Kidney (tissue), 22 donors: ENCODE results near the gene DSCAML1. TPM values are rescaled to one million over a fixed set of nuclear protein-coding genes. Genes with fewer than 3 reads are reported as not detected.

Experiments used
- DNase-seq, 5 donors: peaks; one replicate each; pipeline ENCODE4 v3.0.0-alpha.2; 2013 to 2020
- FAIRE-seq: peaks from 2 replicates; lab custom pipeline; 2012; peaks lifted over from hg19 to GRCh38; lab: Jason Lieb, UNC
- H3K27ac ChIP-seq, 2 donors: one replicate each; pipeline ENCODE4 v1.7.0; 2013; ENCODE audit warnings: low read depth in 2 of 2, low read length in 2 of 2, inconsistent platforms in 1 of 2
- H3K27me3 ChIP-seq: one replicate; pipeline ENCODE4 v1.7.1; 2013; ENCODE audit warnings: low read length, inconsistent platforms; ENCODE audit not compliant: control insufficient read depth, insufficient read depth
- H3K36me3 ChIP-seq, 3 donors: one replicate each; pipeline versions ENCODE4 v1.7.0 to v1.7.1; 2013; ENCODE audit warnings: low read length in 3 of 3, control low read depth in 1 of 3, inconsistent platforms in 1 of 3; ENCODE audit not compliant: insufficient read depth in 3 of 3, control insufficient read depth in 2 of 3
- H3K4me1 ChIP-seq, 3 donors: one replicate each; pipeline versions ENCODE4 v1.7.0 to v1.7.1; 2013; ENCODE audit warnings: low read length in 3 of 3, inconsistent platforms in 1 of 3, low read depth in 1 of 3; ENCODE audit not compliant: control insufficient read depth in 2 of 3, insufficient read depth in 2 of 3
- H3K4me3 ChIP-seq, 3 donors: one replicate each; pipeline versions ENCODE4 v1.7.0 to v1.8.1; 2013; ENCODE audit warnings: low read length in 3 of 3, control low read depth in 1 of 3, inconsistent platforms in 1 of 3
- H3K9ac ChIP-seq, 3 donors: one replicate each; pipeline versions ENCODE4 v1.7.0 to v1.7.1; 2013; ENCODE audit warnings: low read length in 3 of 3, control low read depth in 1 of 3, inconsistent platforms in 1 of 3
- H3K9me3 ChIP-seq, 3 donors: one replicate each; pipeline versions ENCODE4 v1.7.0 to v1.7.1; 2013; ENCODE audit warnings: low read length in 3 of 3, control low read depth in 1 of 3, inconsistent platforms in 1 of 3; ENCODE audit not compliant: control insufficient read depth in 2 of 3, insufficient read depth in 1 of 3
- CTCF ChIP-seq: IDR thresholded peaks from 3 replicates; pipeline ENCODE4 v1.5.1; 2012; ENCODE audit warnings: mild to moderate bottlenecking, moderate library complexity, borderline replicate concordance; ENCODE audit not compliant: insufficient read depth; ENCODE audit errors: extremely low read depth
- intact Hi-C: fragments of 100-400 bp; cut with DNase I; formaldehyde crosslinking; loops from one replicate; pipeline ENCODE4 v1.11.1; 2022
- long read RNA-seq, 10 donors: library from polyadenylated mRNA in 1 of 10; unstranded in 1 of 10; transcript quantifications; one replicate each; pipeline ENCODE4 v2.0.0 and lab custom pipeline, GENCODE V29; 2021 to 2026
- polyA plus RNA-seq: library from polyadenylated mRNA; stranded (reverse); fragments of 350-450 nt; fragmentation: Illumina TruSeq; extraction: RNeasy Lipid Tissue Mini Kit (QIAGEN cat#74804); gene quantifications from one replicate; pipeline ENCODE4 v1.2.3, GENCODE V29; 2014; ENCODE audit warnings: low read depth, low replicate concordance; ENCODE audit not compliant: insufficient read depth
- total RNA-seq: library from RNA; stranded (reverse); fragmentation: NEBNext Ultra II Directional; extraction: Animal tissue kit (Norgen Biotek cat#: 25700); gene quantifications from one replicate; pipeline ENCODE4 v1.2.1, GENCODE V29; 2021
- donor health status: control.
- donor health status: control.
- donor health status: control.
- donor health status: control.
- donor health status: control.
- donor health status: DM: yes; HTN: yes; CAD: no.
- donor health status: Normal renal cell carcinoma (clear cell type).

DSCAML1 gene
- total RNA-seq, result 17.3 TPM
- 0.95 TPM for polyA plus RNA-seq
- long read RNA-seq, donor 1, result 0 reads
- long read RNA-seq, donor 2, result 0 reads
- long read RNA-seq, donor 3, result 0 reads
- long read RNA-seq, donor 4, result 0 reads
- long read RNA-seq, donor 5, result 0 reads
- long read RNA-seq, donor 6, result 0 reads
- long read RNA-seq, donor 7, partial matches to known transcripts, result 1 of 17 reads
- long read RNA-seq, donor 7, other reads (novel, unspliced or antisense), result 16 of 17 reads
- long read RNA-seq, donor 8, result 0 reads
- long read RNA-seq, donor 9, result 0 reads
- long read RNA-seq, donor 10, result 0 reads

DNA sequence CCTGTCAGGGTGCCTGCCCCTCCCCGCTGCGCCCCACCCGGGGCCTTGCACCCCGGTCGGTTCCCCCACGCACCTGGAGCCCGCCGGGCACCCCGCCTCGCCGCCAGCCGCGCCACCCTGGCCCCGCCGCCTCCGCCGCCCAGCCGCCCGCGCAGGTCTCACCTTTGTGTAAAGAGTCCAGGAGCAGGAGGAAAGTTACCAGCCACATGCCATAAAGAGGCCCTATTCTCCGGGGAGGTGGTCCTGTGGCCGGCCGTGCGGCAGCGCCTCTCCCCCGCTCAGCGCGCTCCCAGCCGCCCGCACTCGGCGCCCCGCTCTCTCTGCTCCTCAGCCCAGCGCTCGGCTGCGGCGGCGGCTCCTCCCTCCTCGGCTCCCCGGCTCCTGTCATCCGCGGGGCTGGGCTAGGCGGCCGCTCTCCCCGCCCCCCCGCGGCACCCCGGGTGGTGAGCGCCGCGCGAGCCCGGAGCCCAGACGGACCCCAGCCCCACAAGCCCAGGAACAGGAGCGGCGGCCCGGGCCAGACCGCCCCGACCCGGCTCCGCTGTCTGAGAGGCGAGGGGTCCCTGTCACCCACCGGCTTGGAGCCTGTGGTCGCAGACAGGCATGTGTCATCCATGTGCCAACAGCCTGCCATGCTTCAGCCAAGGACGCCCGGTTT lies at the start of gene DSCAML1:
Gene DSCAML1, minus strand, starts transcription at position 345 of the 658 bp plus-strand sequence. Its CDS starts 137 bp downstream, at position 208.
- H3K4me1 ChIP-seq, result peaks cover 0 to 11% (median 0%) of the 10 kb centered on the region in 3 donors
- no peak within 1 kb of the TSS for H3K27ac ChIP-seq
- FAIRE-seq (no peak), DNase-seq (peak; percentile 39 to 85 (median 61))
- no peaks in the 10 kb centered on the region for H3K9me3 ChIP-seq
- H3K4me3 ChIP-seq, result peak within 1 kb of the TSS in 1 of 3 donors; percentile 43
- H3K9ac ChIP-seq, result no peak within 1 kb of the TSS
- intact Hi-C loops, result no loop called here
- peaks cover 24% of the 10 kb centered on the region for H3K27me3 ChIP-seq
- TF ChIP-seq CTCF, result no peak
- no peaks in the 10 kb centered on the region for H3K36me3 ChIP-seq

DNA sequence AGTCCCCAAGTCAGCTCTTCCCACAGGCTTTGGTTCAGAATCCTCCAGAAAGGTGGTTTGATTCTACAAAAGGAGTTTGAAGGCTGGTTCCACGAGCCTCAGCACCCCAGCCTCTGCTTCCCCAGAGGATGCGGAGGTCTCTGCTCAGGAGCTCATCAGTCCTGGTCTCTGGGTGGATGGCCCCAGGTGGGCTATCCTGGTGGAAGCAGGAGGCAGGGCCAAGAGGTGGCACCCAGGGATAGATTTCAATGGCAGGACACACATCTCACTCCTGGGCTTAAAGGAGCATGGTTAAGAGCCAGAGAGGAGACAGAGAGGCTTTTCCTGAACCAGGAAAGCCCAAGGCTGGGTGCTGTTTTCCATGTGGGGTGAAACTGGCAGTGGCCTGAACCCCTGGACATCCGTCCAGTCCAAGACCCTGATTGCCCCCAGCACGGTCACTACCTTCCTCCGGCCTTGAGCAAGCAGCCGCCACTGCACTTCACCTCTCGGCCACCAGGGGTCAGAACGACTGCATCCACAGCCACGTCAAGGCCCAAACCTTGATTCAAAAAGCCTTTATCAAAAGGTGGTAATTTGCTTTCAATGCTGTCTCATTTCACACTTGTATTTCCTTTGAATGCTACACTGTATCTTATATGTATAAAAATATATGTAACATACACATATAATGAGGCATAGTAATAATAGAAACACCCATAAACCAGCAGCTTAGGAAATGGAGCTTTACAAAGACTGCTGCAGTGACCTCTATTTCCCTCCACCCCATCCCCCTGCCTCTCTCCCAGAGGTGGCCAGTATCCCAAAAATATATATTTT lies 46.9 kb upstream of the DSCAML1 start:
- Histone ChIP-seq H3K27ac (no peak overlapping the region), H3K4me1 (peaks cover 0 to 5% (median 0%) of the 10 kb centered on the region in 3 donors), H3K9me3 (no peaks in the 10 kb centered on the region), H3K9ac (peak overlapping the region in 1 of 3 donors; percentile 16), H3K36me3 (no peaks in the 10 kb centered on the region), H3K4me3 (no peak overlapping the region), H3K27me3 (no peaks in the 10 kb centered on the region)
- intact Hi-C loops, result loop anchor here (10.0 kb wide), 1 partner anchor 211 kb away; no protein-coding TSS in a partner anchor
- peak; percentile 79 to 90 (median 82) for DNase-seq
- no peak for FAIRE-seq
- TF ChIP-seq CTCF, result peak; percentile 100

DNA sequence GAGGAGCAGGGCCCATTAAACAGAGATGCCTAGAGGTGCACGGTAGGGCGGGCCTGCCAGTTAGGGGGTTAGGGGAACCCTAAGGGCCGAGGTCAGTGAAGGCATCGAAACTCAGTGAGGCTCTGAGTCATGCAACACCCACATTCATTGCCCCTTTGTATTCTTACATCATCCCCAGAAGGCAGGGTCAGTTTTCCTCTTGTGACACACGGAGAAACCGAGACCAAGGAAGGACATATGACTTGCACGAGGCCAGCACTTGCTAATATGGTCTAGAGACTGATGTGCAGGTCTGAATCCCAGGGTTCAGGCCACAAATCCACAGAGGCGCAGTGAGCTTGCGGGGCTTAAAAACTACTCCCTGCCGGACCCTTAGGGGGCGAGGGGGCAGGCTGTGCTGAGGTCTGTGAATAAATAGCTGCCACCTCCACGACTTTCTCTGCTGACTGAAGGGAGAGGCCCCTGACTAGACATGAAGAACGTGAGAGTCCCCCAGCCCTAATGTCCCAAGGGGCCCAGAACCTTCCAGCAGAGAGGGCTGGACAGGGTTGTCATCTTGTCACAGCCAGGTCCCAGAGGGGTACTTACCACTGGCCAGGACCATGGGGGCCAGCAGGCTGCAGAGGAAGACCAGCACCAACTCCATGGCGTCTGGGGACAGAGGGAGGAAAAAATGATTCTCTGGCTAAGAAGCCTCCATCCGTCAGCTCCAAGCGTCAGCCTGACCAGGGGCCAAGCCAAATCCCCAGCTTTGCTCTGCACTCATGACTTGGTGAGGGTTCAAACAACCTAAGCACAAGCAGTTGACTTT lies 45.3 kb upstream of the DSCAML1 start:
- H3K9me3 ChIP-seq, result no peaks in the 10 kb centered on the region
- no peak overlapping the region for H3K9ac ChIP-seq
- no peak overlapping the region for H3K4me3 ChIP-seq
- no peak for FAIRE-seq
- DNase-seq, result peak in 3 of 5 donors; percentile 2 to 66 (median 30)
- no peak overlapping the region for H3K27ac ChIP-seq
- H3K4me1 ChIP-seq, result peaks cover 0 to 6% (median 0%) of the 10 kb centered on the region in 3 donors
- intact Hi-C loops, result loop anchor here (10.0 kb wide), 1 partner anchor 212 kb away; no protein-coding TSS in a partner anchor
- H3K36me3 ChIP-seq, result peaks cover 0 to 2% (median 0%) of the 10 kb centered on the region in 3 donors
- no peaks in the 10 kb centered on the region for H3K27me3 ChIP-seq
- no peak for TF ChIP-seq CTCF
